Fibroblast of the aortic adventitia (primary cell): ENCODE results near the gene SNCB. TPM values are rescaled to one million over a fixed set of nuclear protein-coding genes. Genes with fewer than 3 reads are reported as not detected.
A peak's percentile ranks its signal among the peaks of the same experiment; 100 is the strongest.

Experiments
- DNase-seq: peaks from one replicate; pipeline ENCODE4 v3.0.0-alpha.2; 2010; ENCODE audit warnings: low read depth
- H3K4me3 ChIP-seq: 2 replicates; pipeline ENCODE4 v1.5.1; 2011; ENCODE audit warnings: low read depth, mild to moderate bottlenecking, control low read depth, low read length, moderate library complexity
- CTCF ChIP-seq: IDR thresholded peaks from 2 replicates; pipeline ENCODE4 v1.5.1; 2011; ENCODE audit warnings: mild to moderate bottlenecking, low read length, control low read depth, inconsistent platforms; ENCODE audit not compliant: insufficient read depth
- total RNA-seq: library from RNA; depleted of rRNA; stranded (reverse); fragments of >200 nt; gene quantifications from 2 replicates; pipeline ENCODE4 v1.2.3, GENCODE V29; 2012; ENCODE audit warnings: low replicate concordance

The SNCB gene
- total RNA-seq, 1 donor, result not detected

GRCh38 chr5:176589039-176589769 is 41.1 kb downstream of the SNCB start:
- H3K4me3 ChIP-seq, result no peak overlapping the region
- no peak for TF ChIP-seq CTCF
- no peak for DNase-seq

- no peak for DNase-seq
- no peak overlapping the region for H3K4me3 ChIP-seq
- TF ChIP-seq CTCF, result no peak
Measured at GRCh38 chr5:176588297-176588696, 42.0 kb downstream of the SNCB start.

GRCh38 chr5:176587398-176587797 is 42.9 kb downstream of the SNCB start:
- no peak for TF ChIP-seq CTCF
- H3K4me3 ChIP-seq, result no peak overlapping the region

GRCh38 chr5:176583076-176583475 is 47.3 kb downstream of the SNCB start:
- TF ChIP-seq CTCF, result no peak
- no peak overlapping the region for H3K4me3 ChIP-seq
- DNase-seq, result no peak

More at GRCh38 chr5:176587398-176587797, 42.9 kb downstream of the SNCB start:
- no peak for DNase-seq

- no peak for TF ChIP-seq CTCF
- DNase-seq, result no peak
- no peak overlapping the region for H3K4me3 ChIP-seq
Measured at GRCh38 chr5:176581361-176581760, 49.0 kb downstream of the SNCB start.

GRCh38 chr5:176579323-176579722 is 51.0 kb downstream of the SNCB start:
- no peak for DNase-seq
- no peak overlapping the region for H3K4me3 ChIP-seq
- TF ChIP-seq CTCF, result no peak

- DNase-seq, result peak; percentile 28
- TF ChIP-seq CTCF, result peak; percentile 52
- H3K4me3 ChIP-seq, result no peak overlapping the region
Measured at GRCh38 chr5:176578391-176578808, 51.9 kb downstream of the SNCB start.
